Left colon (tissue), 2 donors: ENCODE data around the gene CCT6A. TPM values are rescaled to one million over a fixed set of nuclear protein-coding genes. Genes with fewer than 3 reads are reported as not detected.
"Not testable (repeated sequence)": the region's sequence is repeated elsewhere in the genome, so short reads cannot be mapped to it uniquely, and the experiment has no call there.

Source experiments
- ATAC-seq: fragments of 200-7000 bp; cut with Tn5 transposase; one replicate; pipeline ENCODE4 v1.9.1; 2020; ENCODE audit warnings: mild to moderate bottlenecking, moderate library complexity
- DNase-seq, 2 donors: peaks; one replicate each; pipeline ENCODE4 v3.0.0-alpha.2; 2020
- intact Hi-C, 2 donors: fragments of 100-400 bp; cut with DNase I in 1 of 2; cut with micrococcal nuclease in 1 of 2; formaldehyde crosslinking; loops; one replicate each; pipeline versions ENCODE4 v1.11.2 to v1.14.0; 2022; cut with DNase I, micrococcal nuclease
- total RNA-seq, 2 donors: library from RNA; stranded (reverse); fragmentation: NEBNext Ultra II Directional; extraction: Animal tissue kit (Norgen Biotek cat#: 25700); gene quantifications; one replicate each; pipeline ENCODE4 v1.2.1, GENCODE V29; 2021
- donor health status: DM: no; HTN: no; CAD: no.
- donor health status: DM: yes; HTN: yes; CAD: no.

CCT6A gene
- total RNA-seq, 2 donors from 2014 or later: 65.1 to 76.7 TPM

DNA sequence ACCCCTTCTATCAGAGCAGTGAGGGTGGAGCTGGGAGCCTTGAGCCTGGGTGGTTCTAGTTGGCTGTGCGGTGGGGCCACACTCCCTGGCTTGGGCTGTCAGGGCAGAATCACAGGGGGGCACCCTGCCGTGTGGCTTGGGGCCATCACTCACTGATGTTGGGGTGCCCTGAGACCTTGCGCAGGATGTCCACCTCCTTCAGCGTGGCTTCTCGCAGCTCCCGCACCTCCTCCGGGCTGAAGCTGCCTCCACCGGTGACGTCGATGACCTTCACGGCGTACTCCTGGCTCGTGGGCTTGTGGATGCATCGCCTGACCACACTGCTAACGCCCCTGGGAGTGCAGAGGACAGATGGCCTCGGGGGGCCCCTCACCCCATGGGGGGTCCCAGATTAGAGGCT, 35.9 kb downstream of the CCT6A start:
- intact Hi-C loops: no loop called here
- DNase-seq: no peak
- no peak for ATAC-seq

DNA sequence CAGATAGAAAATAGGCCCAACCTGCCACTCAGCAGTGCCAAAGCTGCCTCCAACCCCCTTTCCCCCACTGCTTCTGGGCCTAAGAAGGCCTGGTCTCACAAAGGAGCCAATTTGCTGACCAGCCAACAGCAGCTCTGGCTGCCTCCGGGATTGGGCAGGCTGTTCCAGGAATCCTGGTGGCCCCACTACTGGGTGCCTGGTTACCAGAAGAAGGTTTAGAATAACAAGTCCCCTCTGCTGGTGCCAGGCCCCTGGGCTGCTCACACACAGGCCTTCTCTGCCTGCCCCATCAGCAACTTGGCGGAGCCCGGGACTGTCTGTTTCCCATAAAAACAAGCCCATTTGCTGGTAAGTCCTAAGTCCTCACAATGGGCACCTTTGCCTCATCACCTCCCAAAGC, 40.0 kb downstream of the CCT6A start:
- intact Hi-C loops: no loop called here
- ATAC-seq (peak; percentile 16), DNase-seq (peak in 1 of 2 donors; percentile 45)

DNA sequence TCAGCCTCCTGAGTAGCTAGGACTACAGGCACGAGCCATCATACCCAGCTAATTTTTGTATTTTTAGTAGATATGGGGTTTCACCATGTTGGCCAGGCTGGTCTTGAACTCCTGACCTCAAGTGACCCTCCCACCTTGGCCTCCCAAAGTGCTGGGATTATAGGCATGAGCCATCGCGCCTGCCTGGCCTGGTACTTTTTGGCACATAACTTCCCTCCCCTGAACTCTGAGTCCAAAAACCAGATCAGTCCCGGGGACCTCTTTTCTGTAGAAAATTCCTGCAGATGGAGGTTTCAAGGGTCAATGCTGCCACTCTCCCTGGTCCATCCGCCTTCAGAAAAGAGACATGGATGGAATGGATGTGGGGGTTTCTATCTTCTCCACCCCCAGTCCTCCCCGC, 40.8 kb downstream of the CCT6A start:
- ATAC-seq, DNase-seq, intact Hi-C loops: not testable (repeated sequence)

DNA sequence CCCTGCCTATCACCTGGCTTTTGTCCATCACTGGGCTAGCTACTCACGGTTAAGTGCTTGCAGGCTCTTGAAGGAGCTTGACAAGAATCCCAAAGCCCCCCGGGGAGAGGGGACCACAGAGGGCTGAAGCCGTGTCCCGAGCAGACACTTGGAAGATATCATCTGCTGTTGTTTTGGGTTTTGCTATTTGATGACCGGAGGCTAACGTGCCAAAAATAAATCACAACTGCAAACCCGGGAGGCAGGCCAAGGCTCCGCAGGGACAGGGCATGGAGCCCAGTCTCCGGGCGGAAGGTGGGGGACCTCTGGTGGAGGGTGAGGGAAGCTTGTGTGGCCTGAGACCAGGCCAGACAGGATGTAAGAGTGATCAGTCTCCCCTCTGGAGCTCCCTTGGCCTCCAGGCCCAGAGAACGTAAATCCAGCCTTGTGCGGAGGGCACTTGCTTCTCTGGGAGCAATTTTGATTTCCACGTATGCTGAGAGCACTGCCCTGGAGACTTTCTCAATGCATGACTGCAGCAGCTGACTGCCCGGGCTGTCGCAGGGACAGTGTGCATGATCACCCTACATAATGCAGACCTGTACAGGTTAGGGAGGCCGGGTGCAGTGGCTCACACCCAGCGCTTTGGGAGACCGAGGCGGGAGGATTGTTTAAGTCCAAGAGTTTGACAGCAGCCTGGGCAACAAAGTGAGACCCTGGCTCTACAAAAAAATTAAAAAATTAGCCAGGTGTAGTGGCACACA, 41.4 kb downstream of the CCT6A start, which contains the start of gene PHKG1:
Gene PHKG1 (minus strand): TSS at position 164 of the 743 bp plus-strand sequence. CDS start 4,011 bp downstream, outside the sequence.
- peak; percentile 86 for ATAC-seq
- peak; percentile 61 to 62 for DNase-seq
- intact Hi-C loops: no loop called here

DNA sequence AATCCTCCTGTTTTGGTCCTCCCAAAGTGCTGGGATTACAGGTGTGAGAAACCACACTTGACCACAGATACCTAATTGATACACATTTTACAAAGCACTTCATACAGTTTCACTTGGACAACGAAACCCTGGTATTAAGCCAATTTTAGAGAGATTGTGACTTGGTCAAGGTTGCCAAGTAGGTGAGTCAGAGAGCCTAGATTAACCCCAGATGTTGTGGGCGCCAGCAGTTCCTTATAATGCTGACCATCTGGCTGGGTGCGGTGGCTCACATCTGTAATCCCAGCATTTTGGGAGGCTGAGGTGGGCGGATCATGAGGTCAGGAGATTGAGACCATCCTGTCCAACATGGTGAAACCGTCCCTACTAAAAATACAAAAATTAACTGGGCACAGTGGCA, 46.1 kb downstream of the CCT6A start:
- ATAC-seq (no peak), DNase-seq (no peak)

DNA sequence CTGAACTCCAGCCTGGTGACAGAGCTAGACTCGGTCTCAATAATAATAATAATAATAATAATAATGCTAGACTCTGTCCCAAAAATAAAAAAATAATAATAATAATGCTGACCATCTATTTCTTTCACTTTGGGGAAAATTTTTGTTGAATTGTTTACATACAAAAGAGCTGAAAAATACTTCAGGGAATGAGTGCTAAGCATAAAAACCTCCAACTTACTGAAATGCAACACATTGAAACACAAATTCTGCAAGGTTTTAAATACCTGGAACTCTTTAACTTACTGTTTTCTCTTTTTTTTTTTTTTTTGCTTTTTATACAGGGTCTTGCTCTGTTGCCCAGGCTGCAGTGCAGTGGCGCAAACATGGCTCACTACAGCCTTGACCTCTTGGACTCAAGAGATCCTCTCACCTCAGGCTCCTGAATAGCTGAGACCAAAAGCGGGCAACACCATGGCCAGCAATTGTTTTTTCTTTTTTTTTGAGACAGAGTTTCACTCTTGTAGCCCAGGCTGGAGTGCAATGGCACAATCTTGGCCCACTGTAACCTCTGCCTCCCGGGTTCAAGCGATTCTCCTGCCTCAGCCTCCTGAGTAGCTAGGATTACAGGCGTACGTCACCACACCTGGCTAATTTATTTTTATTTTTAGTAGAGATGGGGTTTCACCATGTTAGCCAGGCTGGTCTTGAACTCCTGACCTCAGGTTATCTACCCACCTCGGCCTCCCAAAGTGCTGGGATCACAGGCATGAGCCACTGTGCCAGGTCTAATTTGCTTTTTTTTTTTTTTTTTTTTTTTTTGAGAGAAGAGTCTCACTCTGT, 46.8 kb downstream of the CCT6A start:
- DNase-seq, ATAC-seq, intact Hi-C loops: not testable (repeated sequence)

More for the DNA sequence above, 46.1 kb downstream of the CCT6A start:
- intact Hi-C loops: no loop called here

DNA sequence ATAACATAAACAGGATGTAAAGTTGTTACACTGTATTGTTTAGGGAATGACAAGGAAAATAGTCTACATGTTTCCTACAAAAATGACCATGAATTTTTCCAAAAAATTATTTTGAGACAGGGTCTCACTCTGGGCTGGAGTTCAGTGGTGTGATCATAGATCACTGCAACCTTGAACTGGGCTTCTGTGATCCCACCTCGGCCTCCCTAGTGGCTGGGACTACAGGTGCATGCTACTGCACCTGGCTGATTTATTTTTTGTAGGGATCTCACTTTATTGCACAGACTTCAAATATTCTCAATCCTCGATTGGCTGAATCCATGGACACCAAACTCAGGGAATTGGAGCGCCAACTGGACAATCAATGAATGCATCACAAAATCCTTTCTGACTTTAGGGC, 48.1 kb downstream of the CCT6A start:
- DNase-seq (no peak), ATAC-seq (no peak)
- intact Hi-C loops: no loop called here

DNA sequence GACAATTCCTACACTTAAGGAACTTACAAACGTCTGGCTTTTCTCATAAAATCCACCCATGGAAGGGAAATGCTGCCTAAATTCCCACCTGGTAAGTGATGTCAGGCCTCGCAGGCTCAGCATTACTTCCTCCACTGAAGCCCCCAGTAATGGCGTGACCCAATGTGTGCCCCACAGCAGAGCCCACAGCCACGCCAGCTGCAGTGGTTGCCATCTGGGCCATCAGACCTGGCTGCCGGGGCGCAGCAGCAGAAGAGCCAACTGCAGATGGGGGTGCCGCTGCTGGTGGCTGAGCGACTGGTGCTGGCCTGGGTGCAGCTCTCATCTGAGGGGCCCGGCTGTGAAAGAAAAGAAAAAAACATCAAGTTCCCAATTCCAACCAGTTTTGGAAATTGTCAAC, 52.6 kb downstream of the CCT6A start:
- ATAC-seq, DNase-seq, intact Hi-C loops: not testable (repeated sequence)

DNA sequence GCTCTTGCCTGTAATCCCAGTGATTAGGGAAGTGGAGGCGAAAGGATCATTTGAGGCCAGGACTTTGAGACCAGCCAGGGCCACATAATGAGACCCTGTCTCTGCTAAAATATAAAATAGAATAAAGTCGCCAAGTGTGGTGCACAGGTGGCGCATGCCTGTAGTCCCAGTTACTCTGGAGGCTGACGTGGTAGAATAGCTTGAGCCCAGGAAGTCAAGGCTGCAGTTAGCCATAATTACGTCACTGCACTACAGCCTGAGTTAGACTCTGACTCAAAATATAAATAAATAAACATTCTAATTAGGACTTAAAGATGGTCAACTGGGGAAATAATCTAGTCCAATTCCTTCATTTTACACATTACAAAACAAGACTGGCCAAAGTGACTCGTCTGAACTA, 53.9 kb downstream of the CCT6A start:
- intact Hi-C loops: no loop called here
- peak in 1 of 2 donors; percentile 28 for DNase-seq
- ATAC-seq: peak; percentile 69

DNA sequence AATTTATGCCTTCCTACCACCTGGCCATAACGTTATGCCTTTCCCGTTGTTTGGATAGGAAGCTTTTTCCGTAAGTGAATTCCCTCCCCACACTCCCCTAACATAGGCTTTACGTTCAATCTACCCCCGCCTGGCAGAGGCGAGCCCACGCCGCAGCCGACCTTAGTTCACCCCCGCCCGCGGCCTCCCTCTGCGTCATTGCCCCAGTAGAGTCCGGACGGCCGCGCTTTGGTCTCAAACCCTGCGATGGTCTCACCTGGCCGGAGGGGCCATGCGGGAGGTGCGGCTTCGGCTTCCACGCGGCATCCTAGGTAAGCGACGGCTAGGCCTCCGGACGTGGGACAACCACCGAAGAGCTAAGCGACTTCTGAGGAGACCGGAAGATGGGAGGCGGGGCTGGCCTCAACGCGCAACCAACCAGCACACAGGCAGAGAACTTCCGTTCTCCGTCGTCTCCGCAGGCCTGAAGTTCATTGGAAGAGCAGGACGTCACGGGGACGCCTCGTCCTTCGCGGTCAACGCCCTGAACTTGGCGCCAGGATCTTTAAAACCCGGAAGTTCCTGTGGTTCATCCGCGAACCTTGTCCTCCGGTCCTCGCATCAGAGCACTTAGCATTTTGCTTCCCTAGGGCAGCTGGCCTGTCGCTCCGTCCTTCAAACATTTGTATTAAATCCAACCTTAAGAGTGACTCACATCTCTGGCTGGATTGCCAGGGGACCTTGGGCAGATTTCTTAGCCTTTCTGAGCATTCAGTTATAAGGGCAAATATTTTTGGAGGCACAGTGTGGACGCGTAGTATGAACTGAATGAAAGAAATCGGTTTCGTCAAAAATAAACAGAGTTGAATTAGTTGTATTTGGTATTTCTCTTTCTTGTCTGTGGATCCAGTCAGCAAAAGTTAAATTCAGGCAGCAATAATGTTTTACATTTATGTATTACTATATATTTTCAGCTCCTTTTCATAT, 54.8 kb downstream of the CCT6A start, which contains the start of gene CHCHD2:
Gene CHCHD2 (minus strand): TSS at position 369 of the 966 bp plus-strand sequence. CDS start 63 bp downstream, at position 306.
- DNase-seq (peak; percentile 97 to 99), ATAC-seq (peak; percentile 99)
- intact Hi-C loops: no loop called here

DNA sequence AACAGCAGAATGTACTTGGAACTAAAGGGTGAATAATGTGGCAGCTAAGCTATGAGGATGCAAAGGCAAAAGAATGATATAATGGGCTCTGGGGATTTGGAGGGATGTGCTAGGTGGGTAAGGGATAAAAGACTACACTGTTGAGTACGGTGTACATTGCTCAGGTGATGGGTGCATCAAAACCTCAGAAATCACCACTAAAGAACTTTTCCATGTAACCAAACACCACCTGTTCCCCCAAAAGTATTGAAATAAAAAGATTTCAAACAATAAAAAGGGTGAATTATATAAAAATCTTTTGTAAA, 56.3 kb downstream of the CCT6A start:
- no peak for ATAC-seq
- no peak for DNase-seq
- intact Hi-C loops: no loop called here

DNA sequence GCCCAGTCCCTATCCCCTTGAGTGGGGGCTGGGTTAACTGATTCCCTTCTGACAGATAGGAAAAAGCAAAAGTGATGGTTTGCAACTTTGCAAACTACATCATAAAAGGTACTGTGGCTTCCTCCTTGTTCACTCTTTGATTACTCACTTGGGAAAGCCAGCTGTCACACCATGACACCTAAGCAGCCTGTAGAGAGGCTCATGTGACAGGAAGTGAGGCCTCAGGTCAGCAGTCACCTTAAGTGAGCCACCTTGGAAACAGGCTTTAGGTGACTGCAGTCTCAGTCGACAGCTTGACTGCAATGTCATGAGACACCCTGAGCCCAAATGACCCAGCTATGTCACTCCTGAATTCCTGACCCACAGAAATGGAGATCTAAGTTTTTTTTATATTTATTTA, 59.0 kb downstream of the CCT6A start:
- ATAC-seq (no peak), DNase-seq (no peak)
- intact Hi-C loops: no loop called here

DNA sequence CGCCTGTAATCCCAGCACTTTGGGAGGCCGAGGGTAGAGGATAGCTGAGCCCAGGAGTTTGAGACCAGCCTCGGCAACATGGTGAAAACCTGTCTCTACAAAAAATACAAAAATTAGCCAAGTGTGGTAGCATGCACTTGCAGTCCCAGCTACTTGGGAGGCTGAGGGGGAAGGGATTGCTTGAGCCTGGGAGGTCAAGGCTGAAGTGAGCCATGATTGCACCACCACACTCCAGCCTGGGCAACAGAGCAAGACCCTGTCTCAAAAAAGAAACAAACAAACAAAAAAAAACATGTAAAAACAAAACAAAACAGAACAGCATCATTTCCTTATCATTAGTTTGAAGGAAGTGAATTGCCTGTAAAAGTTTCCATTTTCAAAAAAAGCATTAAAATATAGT, 60.7 kb downstream of the CCT6A start:
- intact Hi-C loops, ATAC-seq, DNase-seq: not testable (repeated sequence)

Other genes starting within 250 kb of the CCT6A start
- gene SEPTIN14, start 189.0 kb upstream of the CCT6A start, total RNA-seq: not detected
- gene ZNF713, start 164.3 kb upstream of the CCT6A start, total RNA-seq: 1 to 10 TPM; 1.4 to 2.6 TPM
- gene MRPS17, start 99.9 kb upstream of the CCT6A start, total RNA-seq: 10 to 100 TPM; 10.4 to 14.7 TPM
- 10 to 100 TPM; 57.9 to 77.8 TPM for gene NIPSNAP2, start 87.2 kb upstream of the CCT6A start, total RNA-seq
- gene PSPH, start 321 bp upstream of the CCT6A start, total RNA-seq: 10 to 100 TPM in 1 of 2 donors, 1 to 10 TPM in 1; 8.5 to 10.9 TPM
- gene SUMF2, start 12.5 kb downstream of the CCT6A start, total RNA-seq: 100 to 1,000 TPM in 1 of 2 donors, 10 to 100 TPM in 1; 96.5 to 100 TPM
- gene PHKG1, start 41.2 kb downstream of the CCT6A start, total RNA-seq: 1 to 10 TPM in 1 of 2 donors, under 1 TPM in 1; 0.67 to 1.5 TPM
- 100 to 1,000 TPM; 294 to 314 TPM for gene CHCHD2, start 54.7 kb downstream of the CCT6A start, total RNA-seq
- gene NUPR2, start 64.7 kb downstream of the CCT6A start, total RNA-seq: 1 to 10 TPM in 1 of 2 donors, under 1 TPM in 1; 0.95 to 1.4 TPM